Uterus (tissue), 2 donors: ENCODE results near the gene CHRD.

Source experiments
- CTCF ChIP-seq, 4 experiments: fragments of 200-600 bp in 2 of 4; fragments of 450-650 bp in 2 of 4; sonication (generic) in 2 of 4; IDR thresholded peaks; one replicate each; pipeline ENCODE4 v1.5.1; 2016 to 2019; ENCODE audit warnings: antibody characterized with exemption in 4 of 4, mild to moderate bottlenecking in 2 of 4, moderate library complexity in 1 of 4
- POLR2A ChIP-seq, 2 donors: fragments of 450-650 bp; IDR thresholded peaks; one replicate each; pipeline ENCODE4 v1.6.1; 2016; ENCODE audit warnings: antibody characterized with exemption in 2 of 2, mild to moderate bottlenecking in 1 of 2, moderate library complexity in 1 of 2

GRCh38 chr3:184383033-184383740 is 3.3 kb downstream of the CHRD start:
- TF ChIP-seq CTCF (IDR thresholded peaks at IDR 0.05), result no peak
- no peak for TF ChIP-seq POLR2A (IDR thresholded peaks at IDR 0.05)
